Common myeloid progenitor, CD34-positive (primary cell): ENCODE measurements around the gene GRXCR1. TPM values are rescaled to one million over a fixed set of nuclear protein-coding genes. Genes with fewer than 3 reads are reported as not detected.

ENCODE experiments used
- CTCF ChIA-PET: fragments of 350-600 bp; sonication (Branson Sonifier 250); formaldehyde crosslinking; loops from one replicate; lab custom pipeline; 2021; ENCODE audit warnings: antibody characterized with exemption; lab: Charles Lee
- POLR2A ChIA-PET: fragments of 350-600 bp; sonication (Branson Sonifier 250); formaldehyde crosslinking; loops from one replicate; lab custom pipeline; 2021; ENCODE audit warnings: antibody characterized with exemption; lab: Charles Lee
- DNase-seq, 3 donors: peaks; one replicate each; pipeline versions ENCODE4 v3.0.0 to v3.0.0-alpha.2; 2013
- H3K27ac ChIP-seq, 2 experiments: 1 replicate in 1 of 2; 2 replicates in 1 of 2; pipeline ENCODE4 v1.7.0; 2013; ENCODE audit warnings: inconsistent platforms in 2 of 2, low read length in 2 of 2, mild to moderate bottlenecking in 2 of 2, low read depth in 1 of 2, moderate library complexity in 1 of 2; ENCODE audit not compliant: severe bottlenecking in 2 of 2, insufficient read depth in 1 of 2, poor library complexity in 1 of 2
- H3K27me3 ChIP-seq, 5 experiments: replicated peaks in 2 of 5; 1 replicate in 3 of 5; 2 replicates in 2 of 5; pipeline versions ENCODE4 v1.6.1 to v1.7.0; 2013; ENCODE audit warnings: low read length in 4 of 5, mild to moderate bottlenecking in 2 of 5, moderate library complexity in 2 of 5, inconsistent platforms in 1 of 5; ENCODE audit not compliant: insufficient read depth in 5 of 5, control insufficient read depth in 4 of 5
- H3K36me3 ChIP-seq, 4 experiments: 1 replicate in 2 of 4; 2 replicates in 2 of 4; pipeline versions ENCODE4 v1.6.1 to v1.7.0; 2013; ENCODE audit warnings: low read length in 3 of 4, control low read depth in 1 of 4, mild to moderate bottlenecking in 1 of 4; ENCODE audit not compliant: control insufficient read depth in 4 of 4, insufficient read depth in 4 of 4
- H3K4me1 ChIP-seq, 4 experiments: 1 replicate in 3 of 4; 2 replicates in 1 of 4; pipeline versions ENCODE4 v1.6.1 to v1.7.1; 2013; ENCODE audit warnings: low read length in 3 of 4, mild to moderate bottlenecking in 3 of 4, control low read depth in 1 of 4, inconsistent platforms in 1 of 4, moderate library complexity in 1 of 4; ENCODE audit not compliant: control insufficient read depth in 4 of 4, insufficient read depth in 4 of 4; ENCODE audit errors: control extremely low read depth in 1 of 4
- H3K4me3 ChIP-seq, 7 experiments: 1 replicate in 4 of 7; 2 replicates in 3 of 7; pipeline versions ENCODE4 v1.5.1 to v1.7.0; 2013; ENCODE audit warnings: mild to moderate bottlenecking in 7 of 7, low read length in 6 of 7, moderate library complexity in 6 of 7, inconsistent platforms in 2 of 7, low read depth in 2 of 7, control low read depth in 1 of 7; ENCODE audit not compliant: insufficient read depth in 4 of 7, control insufficient read depth in 1 of 7; ENCODE audit errors: extremely low read depth in 1 of 7
- H3K9me3 ChIP-seq, 5 experiments: 1 replicate in 4 of 5; 2 replicates in 1 of 5; pipeline versions ENCODE4 v1.6.1 to v1.7.1; 2013; ENCODE audit warnings: low read length in 4 of 5, mild to moderate bottlenecking in 2 of 5, inconsistent platforms in 1 of 5, low read depth in 1 of 5, moderate library complexity in 1 of 5; ENCODE audit not compliant: control insufficient read depth in 4 of 5, insufficient read depth in 2 of 5; ENCODE audit errors: control extremely low read depth in 1 of 5
- WGBS: methylation state at CpG from one replicate; pipeline ENCODE4 v1.1.5; 2013; ENCODE audit not compliant: insufficient coverage; 5-methylcytosine and 5-hydroxymethylcytosine counted together
- polyA plus RNA-seq: library from polyadenylated mRNA; unstranded; fragments of 120-200 nt; gene quantifications from one replicate; pipeline ENCODE4 v1.2.1, GENCODE V29; 2013

The GRXCR1 gene
- polyA plus RNA-seq: not detected

DNA sequence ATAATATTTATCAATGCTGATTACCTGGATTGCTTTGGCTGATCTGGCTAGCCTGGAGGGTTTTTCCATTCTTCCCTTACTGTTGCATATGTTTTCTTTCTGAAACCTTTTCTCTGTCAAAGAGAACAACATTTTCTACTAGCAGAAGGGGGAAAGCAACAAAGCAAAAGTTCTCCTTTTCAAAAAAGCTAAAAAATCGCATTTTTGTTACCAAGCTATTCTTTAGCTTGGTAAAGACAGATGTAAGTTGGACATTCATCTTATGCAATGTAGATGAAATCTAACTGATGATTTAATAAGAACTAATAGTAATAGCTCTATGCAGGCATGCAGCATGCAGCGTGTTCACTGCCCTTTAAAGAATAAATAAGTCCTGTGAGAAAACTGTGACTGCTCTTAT is at the start of gene GRXCR1:
TSS of gene GRXCR1 (plus strand) at position 301 of the 400 bp plus-strand sequence. CDS start 554 bp downstream, outside the sequence.
- Histone ChIP-seq H3K9me3 (peaks cover 0 to 1% (median 0%) of the 10 kb centered on the region in 5 experiments), H3K4me3 (no peak within 1 kb of the TSS), H3K36me3 (no peaks in the 10 kb centered on the region), H3K27ac (no peak within 1 kb of the TSS), H3K27me3 (peaks cover 0 to 2% (median 0%) of the 10 kb centered on the region in 5 experiments), H3K4me1 (no peaks in the 10 kb centered on the region)
- ChIA-PET CTCF (no interaction called here), POLR2A (no interaction called here)
- DNase-seq: no peak
- WGBS: no CpG with 5 or more reads among the region's 2 CpGs

DNA sequence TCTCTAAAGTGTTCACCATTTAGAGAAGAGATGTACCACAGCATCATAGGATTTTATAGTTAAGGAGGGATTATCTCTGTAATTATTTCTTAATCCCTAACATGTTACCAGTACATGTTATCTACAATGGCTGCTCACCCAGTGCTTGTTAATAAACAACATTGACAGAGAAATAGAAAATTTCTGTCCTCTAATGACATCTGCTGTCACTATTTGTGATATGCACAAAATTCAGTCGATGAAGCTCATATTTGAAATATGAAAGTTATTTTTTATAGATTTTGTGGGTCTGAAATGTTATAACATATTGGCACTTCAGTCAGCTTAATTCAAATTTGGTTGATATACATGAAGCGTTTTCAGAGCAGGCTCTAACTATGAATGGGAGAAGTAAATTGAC is 48.8 kb upstream of the GRXCR1 start:
- Histone ChIP-seq H3K4me1 (no peaks in the 10 kb centered on the region), H3K27ac (no peak overlapping the region), H3K36me3 (no peaks in the 10 kb centered on the region), H3K27me3 (peaks cover 0 to 2% (median 0%) of the 10 kb centered on the region in 5 experiments), H3K9me3 (no peaks in the 10 kb centered on the region), H3K4me3 (no peak overlapping the region)
- WGBS: 89% methylated on average over 2 of the region's 2 CpGs
- ChIA-PET POLR2A (no interaction called here), CTCF (no interaction called here)
- no peak for DNase-seq

DNA sequence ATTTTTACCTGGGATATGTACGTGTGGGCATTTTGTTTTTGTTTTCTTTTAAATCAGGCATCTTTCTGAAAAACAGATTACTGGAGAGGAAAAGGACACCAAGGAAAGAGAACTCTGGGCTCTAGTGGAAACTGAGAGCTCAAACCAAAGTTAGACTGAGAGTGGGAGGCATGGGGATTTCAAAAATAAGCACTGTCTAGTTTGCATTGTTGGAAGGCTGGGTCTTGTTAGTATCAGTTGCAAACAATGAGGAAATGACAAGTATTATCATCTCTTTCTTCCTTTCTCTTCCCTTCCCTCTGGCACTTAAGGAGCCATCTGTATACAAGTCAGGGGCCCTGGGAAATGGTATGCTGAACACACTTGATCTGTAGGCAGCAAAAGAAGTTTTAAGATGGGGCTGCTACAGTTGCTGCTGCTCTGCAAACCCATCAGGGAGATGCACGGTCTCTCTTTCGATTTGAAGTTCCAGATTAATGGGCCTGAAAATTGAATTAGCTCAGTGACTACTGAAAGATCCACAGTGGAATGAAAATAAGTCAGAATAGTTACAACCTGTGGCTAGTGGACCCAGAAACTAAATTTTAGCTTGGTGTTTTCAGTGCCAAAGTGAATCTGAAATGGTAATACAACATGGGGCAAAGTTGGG is 48.0 kb upstream of the GRXCR1 start:
- Histone ChIP-seq H3K4me1 (no peaks in the 10 kb centered on the region), H3K36me3 (no peaks in the 10 kb centered on the region), H3K27ac (no peak overlapping the region), H3K27me3 (peaks cover 0 to 2% (median 0%) of the 10 kb centered on the region in 5 experiments), H3K4me3 (no peak overlapping the region), H3K9me3 (peaks cover 0 to under 1% (median 0%) of the 10 kb centered on the region in 5 experiments)
- DNase-seq: no peak
- ChIA-PET POLR2A (no interaction called here), CTCF (no interaction called here)
- WGBS: 100% methylated on average over 3 of the region's 3 CpGs

DNA sequence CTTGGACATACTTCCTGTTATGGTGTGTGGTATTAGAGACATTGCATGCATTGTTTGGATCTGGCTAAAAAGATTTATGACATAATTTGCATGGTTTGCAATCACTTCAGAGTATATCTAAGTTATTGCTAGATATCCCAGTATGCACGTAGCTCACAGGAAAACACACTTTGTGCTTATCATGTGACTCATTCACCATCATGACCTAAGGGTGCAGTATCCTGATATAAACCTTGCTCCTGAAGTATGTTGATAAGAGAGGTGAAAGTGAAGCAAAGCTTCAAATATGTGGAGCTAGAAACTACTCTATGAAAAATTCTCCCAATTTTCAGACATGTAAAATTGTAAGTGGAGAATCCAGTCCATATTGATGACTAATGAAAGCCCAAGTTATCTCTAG is 46.9 kb upstream of the GRXCR1 start:
- H3K36me3 ChIP-seq: no peaks in the 10 kb centered on the region
- peaks cover 0 to 2% (median 0%) of the 10 kb centered on the region in 5 experiments for H3K27me3 ChIP-seq
- no CpG with 5 or more reads among the region's 1 CpG for WGBS
- H3K9me3 ChIP-seq: peaks cover 0 to 6% (median 3%) of the 10 kb centered on the region in 5 experiments
- H3K4me1 ChIP-seq: no peaks in the 10 kb centered on the region
- peak in 1 of 3 donors; percentile 1 for DNase-seq
- H3K4me3 ChIP-seq: no peak overlapping the region
- POLR2A ChIA-PET: no interaction called here
- no peak overlapping the region for H3K27ac ChIP-seq
- CTCF ChIA-PET: no interaction called here

DNA sequence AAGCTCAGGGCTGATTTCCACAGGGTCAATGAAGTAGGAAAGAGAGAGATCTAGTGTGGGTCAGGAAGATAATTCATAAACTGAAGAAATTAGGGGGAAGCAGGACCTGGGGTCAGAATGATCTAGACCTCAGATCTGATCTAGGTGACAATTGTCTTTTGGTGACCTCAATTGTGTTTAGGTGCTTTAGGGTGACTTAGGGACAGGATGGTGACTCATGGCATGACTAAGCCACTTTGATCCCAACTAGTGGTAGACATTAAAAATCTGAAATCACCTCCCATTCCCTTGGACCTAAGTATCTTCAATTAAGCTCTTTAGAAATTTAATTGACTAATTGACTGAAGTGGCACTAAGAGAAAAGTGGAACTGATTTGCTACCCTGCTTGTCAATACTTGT is 36.7 kb upstream of the GRXCR1 start:
- POLR2A ChIA-PET: no interaction called here
- peak in 2 of 3 donors; percentile 13 to 29 for DNase-seq
- no peaks in the 10 kb centered on the region for H3K9me3 ChIP-seq
- no peaks in the 10 kb centered on the region for H3K4me1 ChIP-seq
- H3K27me3 ChIP-seq: no peaks in the 10 kb centered on the region
- H3K27ac ChIP-seq: no peak overlapping the region
- CTCF ChIA-PET: interaction anchor here (1.9 kb wide), 1 partner anchor 9 kb away, joined by 8 read pairs; no protein-coding TSS in a partner anchor
- H3K36me3 ChIP-seq: no peaks in the 10 kb centered on the region
- no peak overlapping the region for H3K4me3 ChIP-seq

DNA sequence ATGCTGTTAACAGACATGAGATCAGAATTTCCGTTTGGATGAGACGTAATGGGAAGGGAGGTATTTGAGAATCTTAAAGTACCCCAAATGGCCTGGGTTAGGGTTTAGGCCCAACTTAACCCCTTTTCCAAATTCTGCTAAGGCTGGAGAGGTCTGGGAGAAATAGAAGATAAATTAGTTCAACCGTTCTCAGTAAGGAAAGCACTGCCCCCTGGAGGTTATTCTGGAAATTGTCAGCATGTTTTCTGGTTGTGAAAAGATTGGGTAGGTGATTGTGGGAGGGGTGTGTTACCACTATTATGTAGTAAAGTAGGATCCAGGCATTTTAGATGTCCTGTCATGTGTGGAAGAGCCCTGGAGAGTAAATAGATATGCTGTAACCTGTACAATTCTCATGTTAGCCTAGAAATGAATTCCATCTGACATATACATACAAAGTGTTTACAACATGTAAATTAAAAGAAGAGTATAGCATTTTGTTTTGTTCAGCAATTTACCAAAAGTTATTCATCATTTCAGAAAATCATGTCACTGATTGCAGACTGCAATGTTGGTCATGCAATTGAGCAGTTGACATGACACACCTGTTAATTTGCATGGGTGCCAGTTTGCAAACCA is 26.8 kb upstream of the GRXCR1 start:
- Histone ChIP-seq H3K27me3 (peaks cover 0 to 6% (median 4%) of the 10 kb centered on the region in 5 experiments), H3K4me1 (no peaks in the 10 kb centered on the region), H3K9me3 (no peaks in the 10 kb centered on the region), H3K4me3 (no peak overlapping the region), H3K36me3 (no peaks in the 10 kb centered on the region), H3K27ac (no peak overlapping the region)
- WGBS: 23% methylated on average over 3 of the region's 3 CpGs
- ChIA-PET CTCF (interaction anchor here (1.7 to 3.9 kb wide), 2 partner anchors 294 to 298 kb away, joined by 4 to 23 read pairs; no protein-coding TSS in a partner anchor), POLR2A (no interaction called here)
- DNase-seq: peak; percentile 40 to 75 (median 62)

DNA sequence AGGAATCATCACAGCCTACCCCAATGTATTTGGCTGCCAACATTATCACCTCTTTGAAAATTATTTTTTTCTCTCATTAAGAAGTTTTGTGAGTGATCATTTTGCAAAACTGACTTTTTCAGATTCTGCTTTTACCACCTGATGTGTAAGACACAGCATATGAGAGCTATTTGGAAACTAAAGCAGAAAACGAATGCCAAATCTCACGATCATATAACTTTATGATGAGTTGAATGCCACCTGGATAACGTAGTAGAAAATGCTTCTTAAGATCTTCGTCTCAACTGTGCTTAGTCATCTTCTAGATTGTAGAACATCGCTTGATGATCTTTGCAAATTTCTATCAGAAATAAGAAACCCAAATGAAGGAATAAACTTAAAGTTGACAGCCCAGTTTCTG is 21.3 kb upstream of the GRXCR1 start:
- CTCF ChIA-PET: no interaction called here

More for the DNA sequence above, 21.3 kb upstream of the GRXCR1 start:
- H3K4me1 ChIP-seq: no peaks in the 10 kb centered on the region
- H3K27me3 ChIP-seq: peaks cover 0 to 12% (median 4%) of the 10 kb centered on the region in 5 experiments
- H3K9me3 ChIP-seq: no peaks in the 10 kb centered on the region
- H3K4me3 ChIP-seq: no peak overlapping the region
- H3K36me3 ChIP-seq: no peaks in the 10 kb centered on the region
- no peak for DNase-seq
- H3K27ac ChIP-seq: no peak overlapping the region
- POLR2A ChIA-PET: no interaction called here
- 88% methylated on average over 5 of the region's 5 CpGs for WGBS
